GM21576 (cell line): ENCODE results near the gene APLF.
"Not testable (repeated sequence)": the region's sequence is repeated elsewhere in the genome, so short reads cannot be mapped to it uniquely, and the experiment has no call there.

Experiments
- ATAC-seq: cut with Tn5 transposase; IDR thresholded peaks from one replicate; pipeline ENCODE4 v1.9.1; 2021; ENCODE audit warnings: mild to moderate bottlenecking, moderate library complexity; ENCODE audit not compliant: unreplicated experiment

Gene APLF

DNA sequence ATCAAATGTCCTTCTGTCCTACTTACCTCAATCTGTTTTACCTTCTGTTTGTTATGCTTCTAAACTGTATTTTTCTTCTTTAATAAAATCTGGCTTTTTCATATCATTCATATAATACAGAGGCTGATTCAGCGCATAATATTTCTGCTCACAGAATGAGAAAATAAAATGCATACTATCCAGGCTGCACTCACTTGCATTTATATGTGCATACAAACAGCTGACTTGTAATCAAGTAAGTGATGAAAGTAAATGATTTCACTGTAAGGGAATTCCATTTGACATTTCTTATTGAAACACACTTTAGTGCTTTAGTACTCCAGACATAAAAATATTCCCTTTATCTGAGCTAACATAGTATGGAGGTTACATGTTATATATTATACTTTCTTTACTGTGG lies 100.7 kb downstream of the APLF start:
- no peak for ATAC-seq

DNA sequence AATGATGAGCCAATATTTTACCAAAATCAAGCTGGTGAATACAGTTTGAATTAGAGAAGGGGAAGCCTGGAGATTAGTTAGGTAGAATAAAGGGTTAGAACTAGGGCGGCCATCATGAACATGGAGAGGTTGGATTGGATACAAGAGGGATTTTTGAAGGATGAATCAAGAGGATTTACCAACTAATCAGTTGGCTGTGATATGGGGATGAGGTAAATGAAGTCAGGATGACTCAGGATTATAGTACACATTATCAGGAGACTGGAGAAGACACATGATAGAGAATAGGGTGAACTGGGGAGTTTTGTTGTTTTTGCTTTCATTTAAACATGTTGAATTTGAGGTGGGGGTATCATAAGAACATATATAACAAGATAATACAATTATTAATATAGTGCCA lies 102.2 kb downstream of the APLF start:
- no peak for ATAC-seq

DNA sequence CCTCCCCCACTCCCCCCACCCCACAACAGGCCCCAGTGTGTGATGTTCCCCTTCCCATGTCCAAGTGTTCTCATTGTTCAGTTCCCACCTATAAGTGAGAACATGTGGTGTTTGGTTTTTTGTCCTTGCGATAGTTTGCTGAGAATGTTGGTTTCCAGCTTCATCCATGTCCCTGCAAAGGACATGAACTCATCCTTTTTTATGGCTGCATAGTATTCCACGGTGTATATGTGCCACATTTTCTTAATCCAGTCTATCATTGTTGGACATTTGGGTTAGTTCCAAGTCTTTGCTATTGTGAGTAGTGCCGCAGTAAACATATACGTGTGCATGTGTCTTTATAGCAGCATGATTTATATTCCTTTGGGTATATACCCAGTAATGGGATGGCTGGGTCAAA lies 103.0 kb downstream of the APLF start:
- not testable (repeated sequence) for ATAC-seq

DNA sequence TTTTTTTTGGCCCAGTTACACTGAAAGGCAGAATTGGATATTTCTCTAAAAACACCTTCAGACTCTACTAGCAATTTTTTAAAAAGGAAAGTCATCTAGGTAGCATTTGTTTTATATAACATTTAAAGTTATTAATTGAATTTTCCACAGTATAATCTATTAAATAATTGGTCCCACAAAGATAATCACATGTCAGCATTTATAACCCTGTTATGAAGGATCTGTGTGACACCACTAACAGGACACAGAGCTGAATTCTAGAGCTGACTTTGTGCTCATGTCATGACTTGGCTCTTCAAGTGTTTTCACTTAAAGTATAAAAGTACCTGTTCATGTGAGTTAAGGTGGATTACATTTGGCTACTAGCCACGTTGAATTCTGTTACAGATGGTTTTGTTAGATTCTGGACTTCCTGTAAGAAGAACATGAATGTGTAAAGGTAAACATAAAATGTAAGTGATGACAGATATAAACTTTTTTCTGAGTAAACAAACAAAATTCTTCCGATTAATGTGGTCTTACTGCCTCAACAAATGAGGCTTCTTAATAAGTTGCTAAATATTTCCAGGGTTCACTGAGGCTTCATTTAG lies 106.9 kb downstream of the APLF start:
- no peak for ATAC-seq

DNA sequence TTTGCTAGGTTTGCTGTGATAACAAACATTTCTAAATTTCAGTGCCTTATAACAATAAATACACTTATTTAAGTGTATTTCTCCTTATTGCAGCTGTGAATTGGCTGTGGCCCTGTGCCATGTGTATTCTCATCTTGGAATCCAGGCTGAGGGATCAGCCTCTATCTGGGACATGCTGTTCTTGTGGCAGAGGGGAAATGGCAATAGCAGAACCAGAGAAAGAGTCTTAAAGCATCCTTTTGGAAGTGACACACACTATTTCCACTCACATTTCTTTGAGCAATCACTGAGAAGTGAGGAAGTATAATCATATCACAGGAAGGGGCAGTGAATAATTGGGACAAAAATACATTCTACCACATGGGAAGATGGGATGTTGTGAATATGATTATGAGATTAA lies 109.8 kb downstream of the APLF start:
- no peak for ATAC-seq

DNA sequence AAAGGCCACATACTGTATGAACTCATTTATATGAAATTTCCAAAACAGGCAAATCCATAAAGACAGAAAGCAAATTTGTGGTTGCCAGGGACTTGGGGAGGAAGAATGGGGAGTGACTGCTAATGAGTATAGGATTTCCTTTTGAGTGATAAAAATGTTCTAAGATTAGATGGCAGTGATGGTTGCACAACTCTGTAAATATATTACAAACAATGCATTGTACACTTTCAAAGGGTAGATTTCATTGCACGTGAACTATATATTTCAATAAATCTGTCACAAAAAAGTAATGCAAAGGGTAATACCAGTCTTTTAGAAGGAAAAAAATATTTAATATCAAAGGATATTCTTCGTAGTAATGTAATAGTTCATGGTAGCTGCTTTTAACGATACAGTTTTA lies 112.3 kb downstream of the APLF start:
- no peak for ATAC-seq

DNA sequence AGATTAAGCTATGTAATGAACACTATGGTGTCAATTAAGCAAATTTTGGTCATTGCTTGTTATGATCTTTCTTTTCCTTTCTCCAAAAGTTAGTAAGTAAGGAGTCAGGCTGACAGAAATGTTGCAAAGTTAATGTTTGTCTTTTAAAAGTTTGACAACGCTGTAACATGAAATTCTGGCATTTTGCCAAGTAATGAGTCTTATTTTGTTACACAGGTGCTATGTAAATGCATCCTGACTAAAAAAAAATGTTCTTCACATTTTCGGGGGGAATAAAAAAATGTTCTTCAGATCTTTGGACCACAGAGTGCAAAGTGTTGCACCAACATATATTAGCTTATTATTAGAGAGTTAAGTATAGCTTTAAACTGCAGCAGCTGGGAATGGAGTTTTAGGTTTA lies 121.2 kb downstream of the APLF start:
- no peak for ATAC-seq

DNA sequence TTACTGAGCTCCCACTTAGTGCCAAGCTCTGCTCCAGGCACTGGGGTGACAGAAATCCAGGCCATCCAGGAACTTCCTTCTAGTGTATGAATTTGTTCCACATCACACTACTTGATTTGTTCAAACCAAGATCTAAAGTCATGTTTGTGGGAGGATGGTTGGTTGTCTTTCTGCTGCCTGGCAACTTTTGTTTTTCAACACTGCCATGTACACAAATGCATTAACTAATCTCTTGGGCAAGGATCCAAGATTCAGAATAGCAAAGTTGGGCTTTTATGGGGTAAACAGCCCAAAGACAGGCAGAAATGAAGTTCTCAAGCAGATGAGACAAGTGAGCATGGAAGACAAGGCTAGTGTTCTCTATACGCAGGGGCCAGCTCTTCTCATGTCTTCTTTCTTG lies 122.6 kb downstream of the APLF start:
- no peak for ATAC-seq

DNA sequence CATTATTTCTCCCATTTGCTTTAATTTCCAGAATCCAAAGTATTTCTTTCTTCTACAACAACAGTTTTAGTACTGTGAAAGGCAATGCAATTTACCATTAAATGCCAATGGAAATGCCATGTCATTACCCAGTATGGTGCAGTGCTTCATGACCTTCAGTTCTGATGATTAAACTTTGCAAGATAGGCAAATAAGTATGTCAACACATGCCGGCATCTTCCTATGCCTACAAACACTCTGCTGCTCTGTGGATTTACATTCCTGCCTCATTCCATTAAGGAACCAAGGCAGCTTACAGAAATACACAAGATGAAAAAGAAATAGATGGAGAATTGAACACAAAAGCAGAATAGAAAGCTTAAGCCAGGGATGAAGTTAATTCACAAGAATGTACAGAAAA lies 123.3 kb downstream of the APLF start:
- ATAC-seq = no peak

DNA sequence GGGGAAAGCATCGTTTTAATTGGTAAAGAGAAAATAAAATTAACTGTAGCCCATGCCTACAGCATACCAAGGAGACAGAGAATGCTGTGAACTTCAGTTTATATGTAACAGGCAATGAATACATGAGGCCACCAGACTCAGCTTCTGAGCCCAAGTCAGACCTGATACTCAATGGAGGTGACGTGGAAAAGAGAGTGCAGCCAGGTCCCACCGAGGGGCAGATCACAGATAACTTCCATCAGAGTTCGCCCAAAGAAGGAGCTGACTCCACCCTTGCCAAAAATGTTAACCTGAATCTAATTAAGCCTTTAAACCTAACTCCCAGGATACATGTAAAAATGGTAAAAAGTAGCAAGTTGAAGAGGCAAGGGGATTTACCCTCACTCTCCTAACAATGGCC lies 123.8 kb downstream of the APLF start:
- no peak for ATAC-seq

DNA sequence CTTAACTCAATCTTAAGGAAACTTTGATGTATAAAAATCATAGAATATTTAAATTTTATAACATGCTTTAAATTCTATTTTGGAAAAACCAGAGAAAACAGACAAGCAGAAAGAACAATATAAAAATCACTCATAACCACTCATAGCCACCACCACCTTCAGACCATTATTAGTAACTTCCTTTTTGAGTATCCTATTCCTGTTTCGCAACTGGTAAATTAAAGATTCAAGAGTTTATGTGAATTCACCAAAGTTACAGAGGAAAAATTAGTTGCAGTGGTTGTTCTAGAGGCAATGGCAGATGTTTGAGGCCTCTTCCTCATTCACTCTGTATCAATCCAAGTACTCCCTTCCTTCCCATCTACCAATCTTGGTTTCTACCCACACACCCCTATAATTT lies 126.7 kb downstream of the APLF start:
- ATAC-seq = no peak

DNA sequence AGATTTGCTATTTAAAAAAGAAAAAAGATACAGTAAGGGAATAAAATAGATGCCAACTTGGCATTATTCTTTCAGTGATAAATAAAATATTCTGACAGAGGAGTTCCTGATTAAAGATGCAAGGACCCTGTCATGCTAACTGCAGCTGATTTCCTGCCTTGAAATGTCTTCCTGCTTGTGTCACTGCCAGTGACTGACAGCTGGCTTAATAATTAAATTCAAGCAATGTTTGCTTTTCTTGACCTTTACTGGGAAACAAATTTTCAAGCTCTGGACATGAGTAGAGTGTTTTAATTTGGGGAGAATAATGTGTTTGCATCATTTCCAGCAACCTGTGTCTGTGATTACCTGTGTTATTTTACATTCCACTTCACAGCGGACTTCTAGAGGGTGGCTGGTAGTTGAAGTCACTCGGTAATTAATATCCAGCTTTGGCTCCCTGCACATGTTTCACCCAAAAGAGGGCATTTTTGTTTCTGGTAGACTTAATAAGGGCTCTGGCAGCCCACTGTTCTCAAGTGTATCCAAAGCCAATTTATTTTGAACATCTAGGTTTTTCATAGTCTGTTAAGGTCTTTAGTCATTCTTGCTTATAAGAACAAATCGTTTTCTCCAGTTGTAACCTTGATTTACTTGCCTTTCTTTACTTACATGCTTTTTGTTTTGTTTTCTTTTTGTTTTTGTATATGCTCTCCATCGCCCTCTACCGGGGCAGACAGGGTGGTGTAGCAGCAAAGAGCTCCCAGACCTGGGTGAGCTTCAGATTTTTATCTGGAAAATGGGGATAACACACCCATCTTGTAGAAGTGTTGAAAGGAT lies 127.5 kb downstream of the APLF start:
- ATAC-seq = no peak

DNA sequence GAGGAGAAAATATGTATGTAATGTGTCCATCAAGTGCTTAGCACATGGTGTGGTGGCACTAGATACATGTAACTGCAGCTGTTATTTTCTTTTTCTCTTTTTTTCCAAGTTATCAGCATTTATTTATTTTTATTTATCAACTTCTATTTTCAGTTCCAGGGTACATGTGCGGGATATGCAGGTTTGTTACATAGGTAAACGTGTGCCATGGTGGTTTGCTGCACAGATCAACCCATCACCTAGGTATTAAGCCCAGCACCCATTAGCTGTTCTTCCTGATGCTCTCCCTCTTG lies 128.1 kb downstream of the APLF start:
- ATAC-seq = not testable (repeated sequence)

DNA sequence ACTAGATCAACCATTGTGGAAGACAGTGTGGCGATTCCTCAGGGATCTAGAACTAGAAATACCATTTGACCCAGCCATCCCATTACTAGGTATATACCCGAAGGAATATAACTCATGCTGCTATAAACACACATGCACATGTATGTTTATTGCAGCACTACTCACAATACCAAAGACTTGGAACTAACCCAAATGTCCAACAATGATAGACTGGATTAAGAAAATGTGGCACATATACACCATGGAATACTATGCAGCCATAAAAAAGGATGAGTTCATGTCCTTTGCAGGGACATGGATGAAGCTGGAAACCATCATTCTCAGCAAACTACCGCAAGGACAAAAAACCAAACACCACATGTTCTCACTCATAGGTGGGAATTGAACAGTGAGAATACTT lies 133.1 kb downstream of the APLF start:
- ATAC-seq = not testable (repeated sequence)

DNA sequence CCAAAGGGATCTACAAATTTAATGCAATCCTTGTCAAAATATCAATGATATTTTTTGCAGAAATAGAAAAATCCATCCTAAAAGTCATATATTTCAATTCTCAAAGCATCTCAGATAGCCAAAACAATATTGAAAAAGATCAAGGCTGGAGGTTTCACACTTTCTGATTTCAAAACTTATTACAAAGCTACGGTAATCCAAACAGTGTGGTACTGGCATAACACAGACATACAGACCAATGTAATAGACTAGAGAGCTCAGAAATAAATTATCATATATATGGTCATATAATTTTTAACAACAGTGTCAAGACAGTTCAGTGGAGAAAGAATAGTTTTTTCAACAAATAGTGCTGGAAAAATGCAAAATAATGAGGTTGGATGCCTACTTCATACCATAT lies 135.7 kb downstream of the APLF start:
- ATAC-seq = no peak

DNA sequence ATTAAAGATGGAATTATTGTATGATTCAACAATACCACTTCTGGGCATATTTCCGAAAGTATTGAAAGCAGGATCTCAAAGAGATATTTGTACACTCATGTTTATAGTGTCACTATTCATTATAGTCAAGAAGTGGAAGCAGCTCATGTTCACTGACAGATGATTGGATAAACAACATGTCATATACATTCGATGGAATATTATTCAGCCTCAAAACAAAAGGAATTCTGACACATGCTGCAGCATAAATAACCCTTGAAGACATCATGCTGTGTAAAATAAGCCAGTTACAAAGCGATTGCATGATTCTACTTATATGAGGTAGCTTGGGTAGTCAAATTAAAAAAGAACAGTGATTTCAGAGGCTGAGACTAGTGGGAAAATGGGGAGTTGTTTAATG lies 136.7 kb downstream of the APLF start:
- no peak for ATAC-seq

DNA sequence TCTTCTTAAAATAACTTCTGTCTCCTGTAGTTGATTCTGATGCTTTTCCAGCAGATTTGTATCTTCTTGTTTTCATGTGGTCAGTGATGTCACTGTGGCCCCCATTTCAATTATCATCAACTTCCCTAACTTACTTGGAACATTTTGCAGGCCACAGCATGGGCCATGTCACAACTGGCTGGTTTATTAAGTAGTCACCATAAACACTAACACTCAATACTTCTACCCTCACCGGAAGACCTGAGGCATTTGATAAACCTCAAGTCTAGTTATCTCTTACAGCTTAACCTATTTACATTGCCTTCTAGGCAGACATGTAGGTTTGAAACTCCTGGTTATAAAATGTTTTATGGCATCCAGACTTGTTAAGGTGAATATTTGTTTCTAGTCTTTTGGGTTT lies 138.6 kb downstream of the APLF start:
- ATAC-seq = no peak

DNA sequence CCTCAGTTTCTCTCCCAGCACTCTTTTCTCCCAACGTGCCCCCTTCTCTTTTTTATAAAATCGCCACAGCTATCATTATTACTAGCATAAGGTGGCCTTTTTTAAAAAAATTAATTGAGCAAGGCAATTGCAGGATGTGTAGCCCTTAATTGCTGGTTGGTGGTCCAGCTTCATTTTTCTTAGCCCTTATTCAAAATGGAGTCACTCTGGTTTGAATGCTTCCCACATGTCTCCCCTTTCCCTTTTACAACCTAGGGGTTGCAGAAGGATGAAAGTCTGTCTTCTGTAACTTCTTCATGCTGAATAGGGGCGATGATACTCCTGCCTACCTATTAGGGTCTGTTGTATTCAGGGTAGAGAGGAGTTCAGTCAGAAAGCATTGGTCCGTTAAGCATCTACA lies 139.4 kb downstream of the APLF start:
- no peak for ATAC-seq

DNA sequence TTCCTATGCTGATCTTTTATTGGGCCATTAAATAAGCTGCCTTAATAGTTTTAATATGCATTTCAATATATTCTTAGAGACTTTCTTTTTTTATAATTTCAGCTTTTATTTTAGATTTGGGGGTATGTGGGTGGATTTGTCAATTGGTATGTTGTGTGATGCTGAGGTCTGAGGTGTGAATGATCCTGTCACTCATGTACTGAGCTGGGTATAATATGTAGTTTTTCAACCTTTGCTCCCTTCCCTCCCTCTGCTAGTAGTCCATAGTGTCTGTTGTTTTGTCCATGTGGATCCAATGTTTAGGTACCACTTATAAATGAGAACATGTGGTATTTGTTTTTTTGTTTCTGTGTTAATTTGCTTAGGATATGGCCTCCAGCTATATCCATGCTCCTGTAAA lies 140.5 kb downstream of the APLF start:
- no peak for ATAC-seq

DNA sequence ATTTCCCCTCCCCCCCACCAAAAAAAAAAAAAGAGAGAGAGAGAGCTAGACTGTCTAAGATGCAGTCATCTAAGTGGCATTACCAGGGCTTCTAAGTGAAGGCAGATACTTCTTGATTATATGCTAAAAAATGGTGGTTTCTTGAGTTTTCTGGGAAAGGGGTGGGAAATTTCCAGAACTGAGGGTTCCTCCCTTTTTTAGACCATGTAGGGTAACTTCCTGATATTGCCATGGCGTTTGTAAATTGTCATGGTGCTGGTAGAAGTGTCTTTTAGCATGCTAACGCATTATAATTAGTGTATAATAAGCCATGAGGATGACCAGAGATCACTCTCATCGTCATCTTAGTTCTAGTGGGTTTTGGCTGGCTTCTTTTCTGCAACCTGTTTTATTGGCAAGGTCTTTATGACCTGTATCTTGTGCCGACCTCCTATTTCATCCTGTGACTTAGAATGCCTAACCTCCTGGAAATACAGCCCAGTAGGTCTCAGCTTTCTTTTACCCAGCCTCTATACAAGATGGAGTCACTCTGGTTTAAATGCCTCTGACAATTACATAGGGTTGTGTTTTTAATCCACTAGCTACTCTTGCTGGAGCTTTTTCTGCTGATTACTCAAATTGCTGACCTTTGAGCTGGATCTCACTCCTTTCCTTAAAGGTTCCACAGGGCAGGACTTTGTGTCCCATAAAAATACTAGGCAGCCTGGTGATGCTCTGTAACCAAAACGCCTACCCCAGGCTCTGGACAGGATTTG lies 145.6 kb downstream of the APLF start:
- no peak for ATAC-seq

DNA sequence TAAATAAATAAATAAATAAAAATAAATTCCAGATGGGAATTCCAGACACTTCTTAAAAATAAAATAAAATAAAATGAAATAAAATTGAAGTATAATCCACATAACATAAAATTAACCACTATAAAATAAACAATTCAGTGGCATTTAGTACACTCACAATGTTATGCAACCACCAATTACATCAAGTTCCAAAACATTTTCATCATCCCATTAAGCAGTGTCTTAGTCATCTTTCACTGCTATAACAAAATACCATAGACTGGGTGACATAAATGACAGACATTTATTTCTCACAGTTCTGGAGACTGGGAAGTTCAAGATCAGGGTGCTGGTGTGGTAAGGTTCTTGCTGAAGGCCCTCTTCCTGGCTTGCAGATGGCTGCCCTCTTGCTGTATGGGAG lies 153.4 kb downstream of the APLF start:
- no peak for ATAC-seq

DNA sequence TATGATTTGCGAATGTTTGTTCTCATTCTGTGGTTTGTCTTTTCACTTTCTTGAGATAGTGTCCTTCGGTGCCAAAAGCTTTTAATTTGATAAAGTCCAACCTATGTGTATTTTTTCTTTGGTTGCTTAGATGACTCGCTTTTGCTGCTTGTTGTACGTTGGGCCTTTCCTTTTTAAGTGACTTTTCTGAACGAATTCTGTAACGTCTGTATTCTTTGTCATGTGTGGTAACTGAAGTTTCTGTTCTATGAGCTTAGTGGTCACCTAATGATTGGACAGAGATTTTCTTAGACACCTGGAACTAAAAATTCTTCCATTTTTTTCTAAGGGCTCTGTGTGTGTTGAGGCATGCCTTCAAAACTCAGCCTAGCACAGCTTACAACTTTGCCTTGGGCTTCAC lies 156.4 kb downstream of the APLF start:
- ATAC-seq = no peak
